Ramos (cell line): Measurements from ENCODE around the gene SCP2.

Source experiments
- in situ Hi-C: fragments of 300-500 bp; cut with MboI; formaldehyde crosslinking; loops from one replicate; pipeline ENCODE4 v1.14.3; 2022; ENCODE audit warnings: low sequenced_read_pairs; ENCODE audit not compliant: unreplicated experiment

The SCP2 gene

GRCh38 chr1:53076721-53077598 lies 149.9 kb downstream of the SCP2 start:
- in situ Hi-C loops: no loop called here

GRCh38 chr1:53077599-53077965 lies 150.5 kb downstream of the SCP2 start:
- in situ Hi-C loops: no loop called here

- in situ Hi-C loops: no loop called here
Measured at GRCh38 chr1:53078333-53079101, 151.4 kb downstream of the SCP2 start.

GRCh38 chr1:53079251-53079650 lies 152.2 kb downstream of the SCP2 start:
- in situ Hi-C loops: no loop called here

GRCh38 chr1:53080041-53080440 lies 153.0 kb downstream of the SCP2 start:
- in situ Hi-C loops: no loop called here

- in situ Hi-C loops: no loop called here
Measured at GRCh38 chr1:53080769-53081168, 153.7 kb downstream of the SCP2 start.

- in situ Hi-C loops: no loop called here
Measured at GRCh38 chr1:53081384-53082066, 154.4 kb downstream of the SCP2 start.

GRCh38 chr1:53082826-53083455 lies 155.9 kb downstream of the SCP2 start:
- in situ Hi-C loops: no loop called here

GRCh38 chr1:53083636-53084588 lies 156.8 kb downstream of the SCP2 start:
- in situ Hi-C loops: no loop called here

- in situ Hi-C loops: no loop called here
Measured at GRCh38 chr1:53084589-53084971, 157.5 kb downstream of the SCP2 start.

GRCh38 chr1:53085405-53085804 lies 158.3 kb downstream of the SCP2 start:
- in situ Hi-C loops: no loop called here

- in situ Hi-C loops: no loop called here
Measured at GRCh38 chr1:53086491-53087070, 159.5 kb downstream of the SCP2 start.

GRCh38 chr1:53087332-53088285 lies 160.5 kb downstream of the SCP2 start:
- in situ Hi-C loops: no loop called here

- in situ Hi-C loops: no loop called here
Measured at GRCh38 chr1:53088616-53089300, 161.7 kb downstream of the SCP2 start.

GRCh38 chr1:53089478-53090226 lies 162.6 kb downstream of the SCP2 start:
- in situ Hi-C loops: no loop called here

GRCh38 chr1:53090227-53091147 lies 163.4 kb downstream of the SCP2 start:
- in situ Hi-C loops: no loop called here
